HFFc6 (cell line): ENCODE data around the gene ATF7. TPM values are rescaled to one million over a fixed set of nuclear protein-coding genes. Genes with fewer than 3 reads are reported as not detected.

Experiments used
- DNase-seq: peaks from one replicate; pipeline ENCODE4 v3.0.0-alpha.2; 2018
- H3K27ac Mint-ChIP-seq: 2 replicates; pipeline ENCODE4 v1.8.0; 2020; ENCODE audit warnings: mild to moderate bottlenecking, mixed read lengths
- H3K27me3 Mint-ChIP-seq: 2 replicates; pipeline ENCODE4 v1.8.0; 2021; ENCODE audit warnings: mild to moderate bottlenecking, moderate library complexity, mixed read lengths; ENCODE audit not compliant: insufficient read depth
- H3K36me3 Mint-ChIP-seq: 2 replicates; pipeline ENCODE4 v1.8.0; 2021; ENCODE audit warnings: low read depth, mixed read lengths
- H3K4me1 Mint-ChIP-seq: 2 replicates; pipeline ENCODE4 v1.8.0; 2020; ENCODE audit warnings: low read depth, mixed read lengths
- H3K4me3 Mint-ChIP-seq: 2 replicates; pipeline ENCODE4 v1.8.0; 2020; ENCODE audit warnings: mild to moderate bottlenecking, moderate library complexity, mixed read lengths
- H3K9me3 Mint-ChIP-seq: 2 replicates; pipeline ENCODE4 v1.8.0; 2020; ENCODE audit warnings: mild to moderate bottlenecking, mixed read lengths
- total RNA-seq, 6 experiments: library from RNA; stranded (reverse); fragmentation: NEBNext Ultra II Directional; extraction: Animal tissue kit (Norgen Biotek cat#: 25700); gene quantifications; 2 replicates in 1 of 6; 3 replicates in 5 of 6; pipeline ENCODE4 v1.2.3, GENCODE V29; 2021
- TF ChIP-seq, protein P1 (sequence below): fragments of 200-600 bp; sonication (generic); IDR thresholded peaks from 2 replicates; pipeline ENCODE4 v1.5.0; 2021; ENCODE audit warnings: antibody characterized with exemption, mild to moderate bottlenecking

ATF7 gene
- total RNA-seq, 6 experiments from 2014 or later, result 23.6 to 32.1 (median 29.8) TPM

DNA sequence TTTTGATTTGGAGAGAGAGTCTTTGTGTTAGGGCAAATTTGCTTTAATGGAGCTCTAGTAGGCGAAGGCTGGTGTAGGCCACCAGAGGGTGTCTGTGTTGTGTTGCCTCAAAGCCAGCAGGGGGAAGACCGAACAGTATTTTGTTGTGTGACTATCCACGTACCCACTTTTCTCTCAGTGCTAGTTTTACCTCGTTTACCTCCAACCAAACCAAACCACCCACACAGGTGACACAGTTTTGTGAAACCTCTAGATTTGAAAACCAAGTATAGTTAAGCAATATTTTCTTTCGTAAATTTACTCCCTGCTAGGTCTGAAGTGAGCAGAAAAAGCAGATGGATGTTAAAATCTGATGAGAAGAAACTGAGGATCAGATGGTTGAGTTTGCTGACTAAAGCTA, 82.6 kb downstream of the ATF7 start:
- TF ChIP-seq, protein P1, sequence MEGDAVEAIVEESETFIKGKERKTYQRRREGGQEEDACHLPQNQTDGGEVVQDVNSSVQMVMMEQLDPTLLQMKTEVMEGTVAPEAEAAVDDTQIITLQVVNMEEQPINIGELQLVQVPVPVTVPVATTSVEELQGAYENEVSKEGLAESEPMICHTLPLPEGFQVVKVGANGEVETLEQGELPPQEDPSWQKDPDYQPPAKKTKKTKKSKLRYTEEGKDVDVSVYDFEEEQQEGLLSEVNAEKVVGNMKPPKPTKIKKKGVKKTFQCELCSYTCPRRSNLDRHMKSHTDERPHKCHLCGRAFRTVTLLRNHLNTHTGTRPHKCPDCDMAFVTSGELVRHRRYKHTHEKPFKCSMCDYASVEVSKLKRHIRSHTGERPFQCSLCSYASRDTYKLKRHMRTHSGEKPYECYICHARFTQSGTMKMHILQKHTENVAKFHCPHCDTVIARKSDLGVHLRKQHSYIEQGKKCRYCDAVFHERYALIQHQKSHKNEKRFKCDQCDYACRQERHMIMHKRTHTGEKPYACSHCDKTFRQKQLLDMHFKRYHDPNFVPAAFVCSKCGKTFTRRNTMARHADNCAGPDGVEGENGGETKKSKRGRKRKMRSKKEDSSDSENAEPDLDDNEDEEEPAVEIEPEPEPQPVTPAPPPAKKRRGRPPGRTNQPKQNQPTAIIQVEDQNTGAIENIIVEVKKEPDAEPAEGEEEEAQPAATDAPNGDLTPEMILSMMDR, result peak; percentile 87
- no peak overlapping the region for H3K4me3 Mint-ChIP-seq
- H3K9me3 Mint-ChIP-seq, result no peaks in the 10 kb centered on the region
- no peaks in the 10 kb centered on the region; the same call in 1 of the 2 replicates for H3K27me3 Mint-ChIP-seq
- peak overlapping the region; percentile 84 for H3K27ac Mint-ChIP-seq
- peaks cover 12% of the 10 kb centered on the region for H3K4me1 Mint-ChIP-seq
- DNase-seq, result peak; percentile 71
- peaks cover 8% of the 10 kb centered on the region for H3K36me3 Mint-ChIP-seq

DNA sequence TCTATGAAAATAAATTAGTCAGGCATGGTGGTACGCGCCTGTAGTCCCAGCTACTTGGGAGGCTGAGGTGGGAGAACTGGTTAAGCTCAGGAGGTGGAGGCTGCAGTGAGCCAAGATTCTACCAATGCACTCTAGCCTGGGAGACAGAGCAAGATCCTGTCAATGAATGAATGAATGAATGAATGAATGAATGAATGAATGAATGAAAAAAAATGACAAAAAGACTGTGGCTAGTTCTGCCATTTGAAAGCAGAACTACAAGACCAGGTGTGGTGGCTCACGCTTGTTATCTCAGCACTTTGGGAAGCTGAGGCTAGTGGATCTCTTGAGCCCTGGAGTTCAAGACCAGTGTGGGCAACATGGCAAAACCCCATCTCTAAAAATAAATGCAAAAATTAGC, 86.7 kb downstream of the ATF7 start:
- DNase-seq, result no peak
- no peak overlapping the region for H3K4me3 Mint-ChIP-seq
- H3K9me3 Mint-ChIP-seq, result no peaks in the 10 kb centered on the region
- no peak overlapping the region for H3K27ac Mint-ChIP-seq
- TF ChIP-seq, protein P1, result no peak
- peaks cover 12% of the 10 kb centered on the region for H3K36me3 Mint-ChIP-seq
- no peaks in the 10 kb centered on the region for H3K27me3 Mint-ChIP-seq
- H3K4me1 Mint-ChIP-seq, result peaks cover 18% of the 10 kb centered on the region

DNA sequence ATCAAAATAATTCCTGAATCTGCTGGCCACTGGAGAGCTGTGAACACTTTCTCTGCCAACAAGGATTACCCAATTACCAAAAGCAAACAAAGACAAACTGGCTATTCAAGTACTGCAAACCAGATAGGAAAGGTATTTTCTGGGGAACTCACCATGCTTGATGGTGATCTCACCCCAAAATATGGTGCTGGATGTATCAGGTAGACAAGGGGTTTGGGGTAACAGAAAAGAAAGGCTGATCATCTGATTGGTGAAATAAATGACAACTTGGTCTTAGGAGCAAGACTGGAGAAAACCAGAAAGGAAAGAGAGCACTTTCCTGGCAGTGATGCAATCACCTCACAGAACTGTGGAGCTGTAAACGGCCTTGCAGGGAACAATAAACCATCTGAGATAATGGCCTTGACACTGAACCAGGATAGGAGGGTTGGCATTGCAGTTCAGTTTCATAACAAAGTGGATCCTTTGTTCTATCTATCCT, 87.9 kb downstream of the ATF7 start:
- peak overlapping the region; percentile 37; the same call in 1 of the 2 replicates for H3K27ac Mint-ChIP-seq
- peaks cover 21% of the 10 kb centered on the region for H3K36me3 Mint-ChIP-seq
- no peak for DNase-seq
- H3K4me1 Mint-ChIP-seq, result peaks cover 9% of the 10 kb centered on the region; the same call in 1 of the 2 replicates
- H3K4me3 Mint-ChIP-seq, result no peak overlapping the region
- TF ChIP-seq, protein P1, result no peak
- H3K27me3 Mint-ChIP-seq, result no peaks in the 10 kb centered on the region
- no peaks in the 10 kb centered on the region for H3K9me3 Mint-ChIP-seq

DNA sequence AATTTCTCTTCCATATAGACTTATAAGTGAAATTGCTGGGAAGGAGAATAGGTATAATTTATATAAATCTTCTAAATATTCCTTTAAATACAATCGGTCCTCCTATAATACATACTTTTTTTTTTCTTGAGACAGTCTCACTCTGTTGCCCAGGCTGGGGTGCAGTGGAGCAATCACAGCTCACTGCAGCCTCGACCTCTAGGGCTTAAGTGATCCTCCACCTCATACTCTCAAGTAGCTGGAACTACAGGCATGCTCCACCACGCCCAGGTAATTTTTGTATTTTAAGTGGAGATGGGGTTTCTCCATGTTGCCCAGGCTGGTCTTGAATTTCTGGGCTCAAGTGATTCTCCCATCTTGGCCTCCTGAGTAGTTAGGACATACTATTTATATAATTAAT, 89.2 kb downstream of the ATF7 start:
- Mint-ChIP-seq H3K4me3 (no peak overlapping the region), H3K27ac (no peak overlapping the region), H3K4me1 (peaks cover 12% of the 10 kb centered on the region; the same call in 1 of the 2 replicates), H3K27me3 (no peaks in the 10 kb centered on the region; the same call in 1 of the 2 replicates), H3K36me3 (peaks cover 34% of the 10 kb centered on the region), H3K9me3 (no peaks in the 10 kb centered on the region)
- TF ChIP-seq, protein P1, result no peak
- DNase-seq, result no peak

DNA sequence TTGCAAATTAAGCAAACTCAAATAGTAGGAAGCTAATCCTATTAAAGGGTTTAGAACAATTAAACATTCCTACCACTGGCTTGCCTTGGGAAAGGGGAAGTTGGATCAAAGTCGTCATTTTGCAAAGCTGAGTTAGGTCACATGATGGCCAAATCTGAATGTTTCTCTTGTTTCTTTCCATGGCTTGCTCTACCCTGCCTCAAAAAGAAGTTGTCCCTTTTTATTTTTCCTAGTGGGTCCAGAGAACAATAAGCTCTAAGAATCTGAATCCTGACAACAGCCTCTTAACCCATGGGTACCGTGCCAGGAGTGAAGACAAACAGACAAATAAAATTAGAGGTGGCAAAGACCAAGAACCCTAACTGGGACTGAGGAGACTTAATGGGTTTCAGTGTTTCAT, 92.7 kb downstream of the ATF7 start:
- Mint-ChIP-seq H3K27ac (no peak overlapping the region), H3K9me3 (no peaks in the 10 kb centered on the region), H3K27me3 (no peaks in the 10 kb centered on the region; the same call in 1 of the 2 replicates), H3K36me3 (peaks cover 44% of the 10 kb centered on the region), H3K4me1 (peaks cover 23% of the 10 kb centered on the region), H3K4me3 (no peak overlapping the region)
- TF ChIP-seq, protein P1, result no peak
- DNase-seq, result no peak
